K562 (cell line): ENCODE measurements around the gene NTM. TPM values are rescaled to one million over a fixed set of nuclear protein-coding genes. Genes with fewer than 3 reads are reported as not detected.

Source experiments
- ATAC-seq: fragments of 200-7000 bp; cut with Tn5 transposase; 3 replicates; pipeline ENCODE4 v1.9.1; 2020; ENCODE audit warnings: moderate library complexity
- BruUV-seq: library from RNA; stranded (reverse); fragments of 400-500 nt; replicated peaks from 2 replicates; lab custom pipeline; 2021; lab: Mats Ljungman, UMichigan
- CTCF ChIA-PET: fragments of 300-600 bp; formaldehyde crosslinking; extraction: SDS; loops from one replicate; lab custom pipeline; 2021; ENCODE audit warnings: low intra/inter-chr PET ratio; lab: Yijun Ruan, JAX
- POLR2A ChIA-PET: fragments of 300-600, 350-650 bp; sonication (Branson Sonifier 250); formaldehyde crosslinking; extraction: SDS; loops from one replicate; lab custom pipeline; 2021; ENCODE audit warnings: antibody characterized with exemption, inconsistent platforms; lab: Yijun Ruan, JAX
- DNase-seq, 4 experiments: peaks; one replicate each; pipeline versions ENCODE4 v3.0.0 to v3.0.0-alpha.2; 2011 to 2018; ENCODE audit warnings: low spot score in 3 of 4, mixed read lengths in 3 of 4; ENCODE audit errors: extremely low read depth in 1 of 4
- FAIRE-seq: peaks from 2 replicates; lab custom pipeline; 2011; peaks lifted over from hg19 to GRCh38; lab: Jason Lieb, UNC
- H2AFZ ChIP-seq: 2 replicates; pipeline ENCODE4 v1.6.0; 2011; ENCODE audit warnings: low read depth, low read length, control low read depth, inconsistent platforms
- H3K27ac ChIP-seq: fragments of 200-600 bp; 3 replicates; pipeline ENCODE4 v1.8.0; 2011; ENCODE audit warnings: low read depth, mild to moderate bottlenecking, control low read depth, inconsistent platforms, low read length, moderate library complexity, mixed read lengths; ENCODE audit errors: extremely low read depth
- H3K27me3 ChIP-seq, 2 experiments: fragments of 300-600 bp in 1 of 2; 2 replicates in 1 of 2; 3 replicates in 1 of 2; pipeline versions ENCODE4 v1.6.0 to v1.8.0; 2011; ENCODE audit warnings: inconsistent platforms in 2 of 2, low read length in 2 of 2, mild to moderate bottlenecking in 1 of 2, mixed read lengths in 1 of 2, moderate library complexity in 1 of 2; ENCODE audit not compliant: control insufficient read depth in 2 of 2, insufficient read depth in 2 of 2
- H3K36me3 ChIP-seq: fragments of 300-600 bp; 3 replicates; pipeline ENCODE4 v1.8.0; 2011; ENCODE audit warnings: mild to moderate bottlenecking, low read length, inconsistent platforms; ENCODE audit not compliant: control insufficient read depth, insufficient read depth
- H3K4me1 ChIP-seq, 2 experiments: fragments of 200-600 bp in 1 of 2; replicated peaks in 1 of 2; 2 replicates in 1 of 2; 3 replicates in 1 of 2; pipeline versions ENCODE4 v1.5.1 to v1.8.0; 2011; ENCODE audit warnings: inconsistent platforms in 2 of 2, low read length in 2 of 2, mild to moderate bottlenecking in 1 of 2, mixed read lengths in 1 of 2, moderate library complexity in 1 of 2; ENCODE audit not compliant: control insufficient read depth in 2 of 2, insufficient read depth in 2 of 2
- H3K4me2 ChIP-seq: 2 replicates; pipeline ENCODE4 v1.6.1; 2011; ENCODE audit warnings: low read length, control low read depth, inconsistent platforms, mixed read lengths; ENCODE audit not compliant: insufficient read depth
- H3K4me3 ChIP-seq: fragments of 200-600 bp; sonication (generic), shearing (Covaris generic); 2 replicates; pipeline ENCODE4 v1.5.1; 2016; ENCODE audit warnings: control low read depth, inconsistent platforms
- H3K79me2 ChIP-seq: fragments of 200-600 bp; 3 replicates; pipeline ENCODE4 v1.8.0; 2011; ENCODE audit warnings: low read length, inconsistent platforms; ENCODE audit not compliant: control insufficient read depth, insufficient read depth
- H3K9ac ChIP-seq, 2 experiments: 2 replicates each; pipeline versions ENCODE4 v1.6.0 to v1.6.1; 2011; ENCODE audit warnings: low read depth in 2 of 2, low read length in 2 of 2, control low read depth in 1 of 2, inconsistent platforms in 1 of 2, mild to moderate bottlenecking in 1 of 2, mixed read lengths in 1 of 2; ENCODE audit not compliant: insufficient read depth in 1 of 2
- H3K9me1 ChIP-seq: one replicate; pipeline ENCODE4 v1.6.0; 2011; ENCODE audit warnings: inconsistent platforms, mild to moderate bottlenecking, low read length, moderate library complexity; ENCODE audit not compliant: control insufficient read depth, insufficient read depth
- H3K9me3 ChIP-seq: replicated peaks from 2 replicates; pipeline ENCODE4 v1.5.1; 2011; ENCODE audit warnings: low read depth, low read length, inconsistent platforms; ENCODE audit not compliant: control insufficient read depth, insufficient read depth
- H4K20me1 ChIP-seq: replicated peaks from 2 replicates; pipeline ENCODE4 v1.6.1; 2011; ENCODE audit warnings: low read length, inconsistent platforms, mixed read lengths; ENCODE audit not compliant: control insufficient read depth, insufficient read depth
- CEBPB ChIP-seq: fragments of 450-650 bp; IDR thresholded peaks from 2 replicates; pipeline ENCODE4 v1.6.1; 2016; ENCODE audit warnings: missing genetic modification characterization, missing compliant biosample characterization
- CEBPG ChIP-seq, 3 experiments: fragments of 200-800 bp in 1 of 3; sonication (Bioruptor generic) in 1 of 3; sonication (generic) in 1 of 3; formaldehyde crosslinking in 1 of 3; IDR thresholded peaks in 2 of 3; conservative IDR thresholded peaks in 1 of 3; 2 replicates each; pipeline versions ENCODE4 v1.6.1 to v1.8.0; 2016 to 2022; ENCODE audit warnings: missing compliant biosample characterization in 2 of 3, missing genetic modification characterization in 2 of 3, mild to moderate bottlenecking in 1 of 3, missing genetic modification reagents in 1 of 3
- CHCHD3 ChIP-seq: fragments of 250-450 bp; sonication (Bioruptor Pico); IDR thresholded peaks from 2 replicates; pipeline ENCODE4 v2.1.2; 2022; ENCODE audit warnings: mild to moderate bottlenecking
- HNRNPLL ChIP-seq: fragments of 200-400 bp; formaldehyde crosslinking; IDR thresholded peaks from 2 replicates; pipeline ENCODE4 v1.6.1; 2017; ENCODE audit warnings: low read length, low read depth, mild to moderate bottlenecking; ENCODE audit not compliant: poor library complexity, severe bottlenecking
- MCM5 ChIP-seq: fragments of 450-650 bp; IDR thresholded peaks from 2 replicates; pipeline ENCODE4 v1.6.1; 2016; ENCODE audit warnings: low read depth
- MTA1 ChIP-seq: fragments of 450-650 bp; IDR thresholded peaks from 2 replicates; pipeline ENCODE4 v1.6.1; 2017; ENCODE audit warnings: borderline replicate concordance
- POLR2A ChIP-seq: fragments of 450-650 bp; conservative IDR thresholded peaks from 2 replicates; pipeline ENCODE4 v1.6.1; 2016
- WGBS: fragments of 100-300 bp; shearing (Covaris generic); methylation state at CpG from one replicate; pipeline ENCODE4 v1.1.6; 2016; ENCODE audit warnings: low coverage, mixed read lengths; ENCODE audit not compliant: insufficient coverage; ENCODE audit errors: missing lambda C conversion rate; 5-methylcytosine and 5-hydroxymethylcytosine counted together
- in situ Hi-C: fragments of 300-500 bp; cut with MboI; formaldehyde crosslinking; loops from 4 replicates; pipeline ENCODE4 v1.15.0; 2018; ENCODE audit warnings: inconsistent platforms, mixed read lengths
- intact Hi-C: fragments of 100-400 bp; cut with micrococcal nuclease; formaldehyde crosslinking; loops from 2 replicates; pipeline ENCODE4 v1.14.2; 2022
- polyA plus RNA-seq, 8 experiments: library from polyadenylated mRNA; depleted of rRNA in 4 of 8; stranded (reverse) in 5 of 8; unstranded in 3 of 8; fragments of >200 nt; fragmentation: Nextera tagmentation in 2 of 8; fragmentation: Illumina TruSeq in 1 of 8; extraction: Ambion mirVana in 2 of 8; extraction: Trizol in 1 of 8; gene quantifications; 2 replicates each; pipeline versions ENCODE4 v1.2.1 to v1.2.3, GENCODE V29; 2011 to 2014; ENCODE audit warnings: inconsistent platforms in 1 of 8, missing spikeins in 1 of 8
- total RNA-seq, 7 experiments: library from RNA; depleted of rRNA in 6 of 7; stranded (reverse); fragments of >200 nt in 6 of 7; fragmentation: Illumina TruSeq in 2 of 7; extraction: Trizol in 2 of 7; gene quantifications; 2 replicates each; pipeline versions ENCODE4 v1.2.1 to v1.2.3, GENCODE V29; 2011 to 2021; ENCODE audit warnings: low replicate concordance in 1 of 7
- TF ChIP-seq, protein P1 (sequence below): sonication (generic); formaldehyde crosslinking; IDR thresholded peaks from 2 replicates; pipeline ENCODE4 v1.8.1; 2023; ENCODE audit warnings: mild to moderate bottlenecking, missing genetic modification reagents

Gene NTM
- total and polyA plus RNA-seq, 9 of the 15 experiments (the other 6 are each of a cell fraction or from before 2014, with no cell fraction given), result not detected

DNA sequence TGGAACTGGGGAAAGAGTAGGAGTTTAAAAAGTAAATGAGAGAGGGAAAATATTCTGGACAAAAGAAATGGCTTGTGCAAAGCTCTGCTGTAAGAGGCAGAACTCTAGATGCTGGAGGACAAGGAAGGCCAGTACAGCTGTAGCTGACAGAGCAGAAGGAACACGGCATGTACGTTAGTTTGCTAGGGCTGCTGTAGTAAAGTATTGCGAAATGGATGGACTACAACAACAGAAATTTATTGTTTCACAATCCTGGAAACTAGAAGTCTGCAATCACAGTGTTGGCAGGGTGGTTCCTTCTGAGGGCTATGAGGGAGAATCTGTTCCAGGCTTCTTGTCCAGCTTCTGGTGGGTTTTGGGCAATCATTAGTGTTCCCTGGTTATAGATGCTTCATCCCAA is 454.4 kb downstream of the NTM start:
- H3K4me1 ChIP-seq, result no peaks in the 10 kb centered on the region
- no peak for TF ChIP-seq MCM5
- no peak for TF ChIP-seq HNRNPLL
- no peak for TF ChIP-seq POLR2A
- TF ChIP-seq, protein P1, sequence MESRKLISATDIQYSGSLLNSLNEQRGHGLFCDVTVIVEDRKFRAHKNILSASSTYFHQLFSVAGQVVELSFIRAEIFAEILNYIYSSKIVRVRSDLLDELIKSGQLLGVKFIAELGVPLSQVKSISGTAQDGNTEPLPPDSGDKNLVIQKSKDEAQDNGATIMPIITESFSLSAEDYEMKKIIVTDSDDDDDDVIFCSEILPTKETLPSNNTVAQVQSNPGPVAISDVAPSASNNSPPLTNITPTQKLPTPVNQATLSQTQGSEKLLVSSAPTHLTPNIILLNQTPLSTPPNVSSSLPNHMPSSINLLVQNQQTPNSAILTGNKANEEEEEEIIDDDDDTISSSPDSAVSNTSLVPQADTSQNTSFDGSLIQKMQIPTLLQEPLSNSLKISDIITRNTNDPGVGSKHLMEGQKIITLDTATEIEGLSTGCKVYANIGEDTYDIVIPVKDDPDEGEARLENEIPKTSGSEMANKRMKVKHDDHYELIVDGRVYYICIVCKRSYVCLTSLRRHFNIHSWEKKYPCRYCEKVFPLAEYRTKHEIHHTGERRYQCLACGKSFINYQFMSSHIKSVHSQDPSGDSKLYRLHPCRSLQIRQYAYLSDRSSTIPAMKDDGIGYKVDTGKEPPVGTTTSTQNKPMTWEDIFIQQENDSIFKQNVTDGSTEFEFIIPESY (CRISPR knock-in tag), result no peak
- no peak for TF ChIP-seq MTA1
- TF ChIP-seq CEBPB (tag), result peak; percentile 16; the same call in 1 of the 2 replicates
- TF ChIP-seq CEBPG (CRISPR knock-in tag; IDR thresholded peaks at IDR 0.05), result no peak
- TF ChIP-seq CEBPG (tag; conservative IDR thresholded peaks at IDR 0.05 in 1 of 2, IDR thresholded peaks at IDR 0.05 in 1 of 2), result 0 out of 4 replicates have a peak, but pooled peaks of 1 of the 2 experiments have one; percentile 22
- TF ChIP-seq CHCHD3 (CRISPR knock-in tag), result no peak
- no peak for FAIRE-seq
- in situ Hi-C loops, result no loop called here
- no peak overlapping the region for H3K4me3 ChIP-seq
- no peak overlapping the region for H2AFZ ChIP-seq
- H3K27me3 ChIP-seq, result no peaks in the 10 kb centered on the region
- ATAC-seq, result no peak
- CTCF ChIA-PET, result no interaction called here
- POLR2A ChIA-PET, result no interaction called here
- no peaks in the 10 kb centered on the region for H3K9me3 ChIP-seq
- no peaks in the 10 kb centered on the region for H3K36me3 ChIP-seq
- no peak overlapping the region for H3K4me2 ChIP-seq
- no peaks in the 10 kb centered on the region for H3K79me2 ChIP-seq
- no TSS peak for BruUV-seq
- no peak overlapping the region for H3K9ac ChIP-seq
- no peaks in the 10 kb centered on the region for H3K9me1 ChIP-seq
- no peaks in the 10 kb centered on the region for H4K20me1 ChIP-seq
- no peak overlapping the region for H3K27ac ChIP-seq
- no peak for DNase-seq
- WGBS, result 0% methylated on average over 3 of the region's 3 CpGs
- intact Hi-C loops, result no loop called here
